HEK293 (cell line): Measurements from ENCODE around the gene PTH2.
A peak's percentile ranks its signal among the peaks of the same experiment; 100 is the strongest.

ENCODE experiments used
- CTCF ChIA-PET: fragments of 350-600 bp; formaldehyde crosslinking; extraction: SDS; loops from one replicate; lab custom pipeline; 2021; ENCODE audit warnings: antibody characterized with exemption; lab: Yijun Ruan, JAX
- POLR2A ChIA-PET: fragments of 300-600 bp; formaldehyde crosslinking; extraction: SDS; loops from one replicate; lab custom pipeline; 2020; ENCODE audit warnings: antibody characterized with exemption, inconsistent platforms; lab: Yijun Ruan, JAX
- H3K27ac ChIP-seq: fragments of 200-500 bp; sonication (Bioruptor generic); 2 replicates; pipeline ENCODE4 v1.5.1; 2014; ENCODE audit warnings: low read depth, low read length, control low read depth, inconsistent platforms; ENCODE audit errors: extremely low read depth
- H3K36me3 ChIP-seq, 2 experiments: fragments of 200-500 bp in 1 of 2; sonication (Bioruptor generic) in 1 of 2; 1 replicate in 1 of 2; 2 replicates in 1 of 2; pipeline ENCODE4 v1.5.1; 2014 to 2017; ENCODE audit warnings: inconsistent platforms in 2 of 2, low read length in 2 of 2; ENCODE audit not compliant: control insufficient read depth in 2 of 2, insufficient read depth in 1 of 2
- H3K4me1 ChIP-seq: fragments of 200-500 bp; sonication (Bioruptor generic); 2 replicates; pipeline ENCODE4 v1.5.1; 2014; ENCODE audit warnings: mild to moderate bottlenecking, low read length, inconsistent platforms; ENCODE audit not compliant: control insufficient read depth, insufficient read depth
- H3K4me3 ChIP-seq: 2 replicates; pipeline ENCODE4 v1.5.1; 2011; ENCODE audit warnings: low read depth, mild to moderate bottlenecking, control low read depth, low read length, moderate library complexity
- H3K9me3 ChIP-seq: fragments of 200-500 bp; sonication (Bioruptor generic); 2 replicates; pipeline ENCODE4 v1.5.1; 2014; ENCODE audit warnings: low read depth, low read length, inconsistent platforms; ENCODE audit not compliant: control insufficient read depth, insufficient read depth
- GLIS1 ChIP-seq: fragments of 450-650 bp; formaldehyde crosslinking; IDR thresholded peaks from 2 replicates; pipeline ENCODE4 v1.5.1; 2016; ENCODE audit warnings: missing biosample characterization, missing genetic modification characterization
- GLIS2 ChIP-seq: fragments of 450-650 bp; formaldehyde crosslinking; IDR thresholded peaks from 2 replicates; pipeline ENCODE4 v1.5.1; 2016; ENCODE audit warnings: missing biosample characterization, missing genetic modification characterization
- KLF9 ChIP-seq: fragments of 450-650 bp; formaldehyde crosslinking; IDR thresholded peaks from 2 replicates; pipeline ENCODE4 v1.5.1; 2016; ENCODE audit warnings: missing biosample characterization, missing genetic modification characterization, low read depth
- PRDM1 ChIP-seq: fragments of 450-650 bp; formaldehyde crosslinking; IDR thresholded peaks from 2 replicates; pipeline ENCODE4; 2016; ENCODE audit warnings: missing biosample characterization, missing genetic modification characterization
- REPIN1 ChIP-seq: fragments of 450-650 bp; formaldehyde crosslinking; IDR thresholded peaks from 2 replicates; pipeline ENCODE4 v1.5.1; 2017; ENCODE audit warnings: missing biosample characterization, missing genetic modification characterization, low read depth
- YY2 ChIP-seq: fragments of 450-650 bp; formaldehyde crosslinking; IDR thresholded peaks from 2 replicates; pipeline ENCODE4 v1.5.1; 2016; ENCODE audit warnings: missing biosample characterization, missing genetic modification characterization
- ZNF514 ChIP-seq: fragments of 450-650 bp; formaldehyde crosslinking; IDR thresholded peaks from 2 replicates; pipeline ENCODE4 v1.5.1; 2016; ENCODE audit warnings: missing biosample characterization, missing genetic modification characterization
- ZNF585B ChIP-seq: fragments of 450-650 bp; formaldehyde crosslinking; IDR thresholded peaks from 2 replicates; pipeline ENCODE4 v1.5.1; 2016; ENCODE audit warnings: missing biosample characterization, missing genetic modification characterization
- ZNF623 ChIP-seq: fragments of 450-650 bp; formaldehyde crosslinking; IDR thresholded peaks from 2 replicates; pipeline ENCODE4 v1.5.1; 2016; ENCODE audit warnings: missing biosample characterization, missing genetic modification characterization
- TF ChIP-seq, protein P1 (sequence below): fragments of 450-650 bp; formaldehyde crosslinking; IDR thresholded peaks from 2 replicates; pipeline ENCODE4 v1.5.1; 2016; ENCODE audit warnings: missing biosample characterization, missing genetic modification characterization
- TF ChIP-seq, protein P2 (sequence below): fragments of 450-650 bp; formaldehyde crosslinking; IDR thresholded peaks from 2 replicates; pipeline ENCODE4 v1.5.1; 2016; ENCODE audit warnings: missing biosample characterization, missing genetic modification characterization, borderline replicate concordance
- TF ChIP-seq, protein P3 (sequence below): fragments of 450-650 bp; formaldehyde crosslinking; IDR thresholded peaks from 2 replicates; pipeline ENCODE4 v1.5.1; 2016; ENCODE audit warnings: missing biosample characterization, missing genetic modification characterization
- TF ChIP-seq, protein P4 (sequence below): fragments of 450-650 bp; formaldehyde crosslinking; IDR thresholded peaks from 2 replicates; pipeline ENCODE4 v1.5.1; 2016; ENCODE audit warnings: missing biosample characterization, missing genetic modification characterization
- TF ChIP-seq, protein P5 (sequence below): fragments of 450-650 bp; formaldehyde crosslinking; IDR thresholded peaks from 2 replicates; pipeline ENCODE4 v1.5.1; 2016; ENCODE audit warnings: missing biosample characterization, missing genetic modification characterization
- TF ChIP-seq, protein P6 (sequence below): fragments of 450-650 bp; formaldehyde crosslinking; IDR thresholded peaks from 2 replicates; pipeline ENCODE4 v1.5.1; 2017; ENCODE audit warnings: missing biosample characterization, missing genetic modification characterization

The PTH2 gene

DNA sequence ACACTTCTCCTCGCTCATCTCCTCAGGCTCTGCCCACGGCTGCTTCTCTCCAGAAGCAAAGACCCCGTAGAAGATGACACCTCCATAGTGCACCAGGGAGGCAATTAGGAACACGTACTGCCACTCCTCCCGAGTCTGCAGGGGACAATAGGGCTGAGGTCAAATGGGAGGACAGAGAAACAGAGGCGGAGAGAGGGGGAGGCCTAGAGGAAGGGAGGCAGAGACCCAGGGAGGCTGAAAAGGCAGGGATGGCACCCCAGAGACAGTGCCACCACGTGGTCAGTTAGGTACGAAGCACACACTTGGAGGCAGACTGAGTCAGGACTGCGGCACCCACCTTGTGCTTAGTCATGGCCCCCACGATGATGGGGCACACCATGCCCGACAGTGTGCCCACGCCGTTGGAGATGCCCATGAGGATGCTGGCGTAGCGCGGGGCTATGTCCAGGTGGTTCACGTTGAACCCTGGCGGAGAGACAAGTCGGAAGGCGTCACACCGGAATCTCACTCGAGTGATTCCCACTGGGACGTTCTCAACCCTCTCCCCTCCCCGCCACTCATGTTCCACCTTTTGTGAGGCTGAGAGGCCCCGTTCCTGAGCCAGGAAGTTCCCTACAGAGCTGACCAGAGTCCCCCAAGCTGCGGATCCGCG lies 7.6 kb upstream of the PTH2 start (continued):
- TF ChIP-seq, protein P1, sequence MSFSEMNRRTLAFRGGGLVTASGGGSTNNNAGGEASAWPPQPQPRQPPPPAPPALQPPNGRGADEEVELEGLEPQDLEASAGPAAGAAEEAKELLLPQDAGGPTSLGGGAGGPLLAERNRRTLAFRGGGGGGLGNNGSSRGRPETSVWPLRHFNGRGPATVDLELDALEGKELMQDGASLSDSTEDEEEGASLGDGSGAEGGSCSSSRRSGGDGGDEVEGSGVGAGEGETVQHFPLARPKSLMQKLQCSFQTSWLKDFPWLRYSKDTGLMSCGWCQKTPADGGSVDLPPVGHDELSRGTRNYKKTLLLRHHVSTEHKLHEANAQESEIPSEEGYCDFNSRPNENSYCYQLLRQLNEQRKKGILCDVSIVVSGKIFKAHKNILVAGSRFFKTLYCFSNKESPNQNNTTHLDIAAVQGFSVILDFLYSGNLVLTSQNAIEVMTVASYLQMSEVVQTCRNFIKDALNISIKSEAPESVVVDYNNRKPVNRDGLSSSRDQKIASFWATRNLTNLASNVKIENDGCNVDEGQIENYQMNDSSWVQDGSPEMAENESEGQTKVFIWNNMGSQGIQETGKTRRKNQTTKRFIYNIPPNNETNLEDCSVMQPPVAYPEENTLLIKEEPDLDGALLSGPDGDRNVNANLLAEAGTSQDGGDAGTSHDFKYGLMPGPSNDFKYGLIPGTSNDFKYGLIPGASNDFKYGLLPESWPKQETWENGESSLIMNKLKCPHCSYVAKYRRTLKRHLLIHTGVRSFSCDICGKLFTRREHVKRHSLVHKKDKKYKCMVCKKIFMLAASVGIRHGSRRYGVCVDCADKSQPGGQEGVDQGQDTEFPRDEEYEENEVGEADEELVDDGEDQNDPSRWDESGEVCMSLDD (tag by site-specific recombination): 0 out of 2 replicates have a peak, but pooled peaks have one; percentile 50

DNA sequence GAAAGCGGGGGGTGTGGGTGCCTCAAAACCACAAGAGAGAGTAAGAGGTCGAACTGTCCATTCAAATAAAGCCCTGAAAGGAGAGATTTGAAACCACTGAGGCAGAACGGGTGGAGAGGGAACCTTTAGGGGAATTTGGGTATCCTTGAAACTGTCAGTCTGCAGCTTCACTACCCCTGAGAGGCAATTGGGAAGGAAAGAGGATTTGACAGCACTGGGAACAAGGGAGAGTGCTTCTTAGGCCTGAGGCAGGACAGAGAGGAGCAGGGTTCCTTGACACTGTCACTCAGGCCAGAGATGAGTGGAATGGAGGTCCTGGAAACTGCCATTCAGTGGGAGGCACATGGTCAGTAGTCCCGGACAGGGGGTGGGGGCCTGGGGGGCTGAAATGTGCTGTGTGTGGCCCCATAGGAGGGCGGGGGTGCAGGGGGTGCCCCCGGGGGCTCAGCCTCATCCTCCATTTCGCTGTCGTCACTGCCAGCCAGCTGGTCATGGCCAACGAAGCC lies 7.0 kb upstream of the PTH2 start:
- POLR2A ChIA-PET: no interaction called here
- Histone ChIP-seq H3K4me1 (no peaks in the 10 kb centered on the region), H3K9me3 (no peaks in the 10 kb centered on the region), H3K27ac (no peak overlapping the region), H3K4me3 (no peak overlapping the region), H3K36me3 (no peaks in the 10 kb centered on the region)
- TF ChIP-seq, protein P2, sequence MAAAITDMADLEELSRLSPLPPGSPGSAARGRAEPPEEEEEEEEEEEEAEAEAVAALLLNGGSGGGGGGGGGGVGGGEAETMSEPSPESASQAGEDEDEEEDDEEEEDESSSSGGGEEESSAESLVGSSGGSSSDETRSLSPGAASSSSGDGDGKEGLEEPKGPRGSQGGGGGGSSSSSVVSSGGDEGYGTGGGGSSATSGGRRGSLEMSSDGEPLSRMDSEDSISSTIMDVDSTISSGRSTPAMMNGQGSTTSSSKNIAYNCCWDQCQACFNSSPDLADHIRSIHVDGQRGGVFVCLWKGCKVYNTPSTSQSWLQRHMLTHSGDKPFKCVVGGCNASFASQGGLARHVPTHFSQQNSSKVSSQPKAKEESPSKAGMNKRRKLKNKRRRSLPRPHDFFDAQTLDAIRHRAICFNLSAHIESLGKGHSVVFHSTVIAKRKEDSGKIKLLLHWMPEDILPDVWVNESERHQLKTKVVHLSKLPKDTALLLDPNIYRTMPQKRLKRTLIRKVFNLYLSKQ: no peak
- TF ChIP-seq, protein P3, sequence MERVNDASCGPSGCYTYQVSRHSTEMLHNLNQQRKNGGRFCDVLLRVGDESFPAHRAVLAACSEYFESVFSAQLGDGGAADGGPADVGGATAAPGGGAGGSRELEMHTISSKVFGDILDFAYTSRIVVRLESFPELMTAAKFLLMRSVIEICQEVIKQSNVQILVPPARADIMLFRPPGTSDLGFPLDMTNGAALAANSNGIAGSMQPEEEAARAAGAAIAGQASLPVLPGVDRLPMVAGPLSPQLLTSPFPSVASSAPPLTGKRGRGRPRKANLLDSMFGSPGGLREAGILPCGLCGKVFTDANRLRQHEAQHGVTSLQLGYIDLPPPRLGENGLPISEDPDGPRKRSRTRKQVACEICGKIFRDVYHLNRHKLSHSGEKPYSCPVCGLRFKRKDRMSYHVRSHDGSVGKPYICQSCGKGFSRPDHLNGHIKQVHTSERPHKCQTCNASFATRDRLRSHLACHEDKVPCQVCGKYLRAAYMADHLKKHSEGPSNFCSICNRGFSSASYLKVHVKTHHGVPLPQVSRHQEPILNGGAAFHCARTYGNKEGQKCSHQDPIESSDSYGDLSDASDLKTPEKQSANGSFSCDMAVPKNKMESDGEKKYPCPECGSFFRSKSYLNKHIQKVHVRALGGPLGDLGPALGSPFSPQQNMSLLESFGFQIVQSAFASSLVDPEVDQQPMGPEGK (tag by site-specific recombination): 0 out of 2 replicates have a peak, but pooled peaks have one; percentile 18
- TF ChIP-seq, protein P4, sequence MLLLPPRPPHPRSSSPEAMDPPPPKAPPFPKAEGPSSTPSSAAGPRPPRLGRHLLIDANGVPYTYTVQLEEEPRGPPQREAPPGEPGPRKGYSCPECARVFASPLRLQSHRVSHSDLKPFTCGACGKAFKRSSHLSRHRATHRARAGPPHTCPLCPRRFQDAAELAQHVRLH (tag by site-specific recombination): peak; percentile 24; the same call in 1 of the 2 replicates
- TF ChIP-seq REPIN1 (tag by site-specific recombination) (no peak), YY2 (tag by site-specific recombination) (no peak), ZNF585B (tag by site-specific recombination) (peak; percentile 35; the same call in 1 of the 2 replicates), PRDM1 (tag by site-specific recombination) (peak; percentile 76), GLIS1 (tag by site-specific recombination) (peak; percentile 21; the same call in 1 of the 2 replicates), ZNF514 (tag by site-specific recombination) (no peak), ZNF623 (tag by site-specific recombination) (peak; percentile 41), KLF9 (no peak), GLIS2 (tag by site-specific recombination) (0 out of 2 replicates have a peak, but pooled peaks have one; percentile 12)
- TF ChIP-seq, protein P5, sequence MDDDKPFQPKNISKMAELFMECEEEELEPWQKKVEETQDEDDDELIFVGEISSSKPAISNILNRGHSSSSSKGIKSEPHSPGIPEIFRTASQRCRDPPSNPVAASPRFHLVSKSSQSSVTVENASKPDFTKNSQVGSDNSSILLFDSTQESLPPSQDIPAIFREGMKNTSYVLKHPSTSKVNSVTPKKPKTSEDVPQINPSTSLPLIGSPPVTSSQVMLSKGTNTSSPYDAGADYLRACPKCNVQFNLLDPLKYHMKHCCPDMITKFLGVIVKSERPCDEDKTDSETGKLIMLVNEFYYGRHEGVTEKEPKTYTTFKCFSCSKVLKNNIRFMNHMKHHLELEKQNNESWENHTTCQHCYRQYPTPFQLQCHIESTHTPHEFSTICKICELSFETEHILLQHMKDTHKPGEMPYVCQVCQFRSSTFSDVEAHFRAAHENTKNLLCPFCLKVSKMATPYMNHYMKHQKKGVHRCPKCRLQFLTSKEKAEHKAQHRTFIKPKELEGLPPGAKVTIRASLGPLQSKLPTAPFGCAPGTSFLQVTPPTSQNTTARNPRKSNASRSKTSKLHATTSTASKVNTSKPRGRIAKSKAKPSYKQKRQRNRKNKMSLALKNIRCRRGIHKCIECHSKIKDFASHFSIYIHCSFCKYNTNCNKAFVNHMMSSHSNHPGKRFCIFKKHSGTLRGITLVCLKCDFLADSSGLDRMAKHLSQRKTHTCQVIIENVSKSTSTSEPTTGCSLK (tag by site-specific recombination): no peak
- TF ChIP-seq, protein P6, sequence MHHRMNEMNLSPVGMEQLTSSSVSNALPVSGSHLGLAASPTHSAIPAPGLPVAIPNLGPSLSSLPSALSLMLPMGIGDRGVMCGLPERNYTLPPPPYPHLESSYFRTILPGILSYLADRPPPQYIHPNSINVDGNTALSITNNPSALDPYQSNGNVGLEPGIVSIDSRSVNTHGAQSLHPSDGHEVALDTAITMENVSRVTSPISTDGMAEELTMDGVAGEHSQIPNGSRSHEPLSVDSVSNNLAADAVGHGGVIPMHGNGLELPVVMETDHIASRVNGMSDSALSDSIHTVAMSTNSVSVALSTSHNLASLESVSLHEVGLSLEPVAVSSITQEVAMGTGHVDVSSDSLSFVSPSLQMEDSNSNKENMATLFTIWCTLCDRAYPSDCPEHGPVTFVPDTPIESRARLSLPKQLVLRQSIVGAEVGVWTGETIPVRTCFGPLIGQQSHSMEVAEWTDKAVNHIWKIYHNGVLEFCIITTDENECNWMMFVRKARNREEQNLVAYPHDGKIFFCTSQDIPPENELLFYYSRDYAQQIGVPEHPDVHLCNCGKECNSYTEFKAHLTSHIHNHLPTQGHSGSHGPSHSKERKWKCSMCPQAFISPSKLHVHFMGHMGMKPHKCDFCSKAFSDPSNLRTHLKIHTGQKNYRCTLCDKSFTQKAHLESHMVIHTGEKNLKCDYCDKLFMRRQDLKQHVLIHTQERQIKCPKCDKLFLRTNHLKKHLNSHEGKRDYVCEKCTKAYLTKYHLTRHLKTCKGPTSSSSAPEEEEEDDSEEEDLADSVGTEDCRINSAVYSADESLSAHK (tag by site-specific recombination): peak; percentile 100
- CTCF ChIA-PET: interaction anchor here (0.5 to 1.9 kb wide), 6 partner anchors 11 to 272 kb away, joined by 3 to 11 read pairs (median 5); partner anchors contain the start of gene SLC17A7
